ENCODE results near the gene NOPCHAP1. TPM values are rescaled to one million over a fixed set of nuclear protein-coding genes. Genes with fewer than 3 reads are reported as not detected.

Gene NOPCHAP1
- total RNA-seq, result 12.3 and 14.5 TPM in 2 replicates

GRCh38 chr12:104986022-104986941 is at the start of gene NOPCHAP1:
TSS of gene NOPCHAP1 (plus strand) at chr12:104986316. CDS start at chr12:104986353, 37 bp downstream.

GRCh38 chr12:104958001-104958804 is 27.9 kb upstream of the NOPCHAP1 start, which contains the start of gene SLC41A2:
TSS of gene SLC41A2 (minus strand) at chr12:104958290. CDS start at chr12:104928527, 29,763 bp downstream.

Other genes with a start within 250 kb of the NOPCHAP1 start
- gene SLC41A2, start 28.0 kb upstream of the NOPCHAP1 start, total RNA-seq, result 1.7 and 2.2 TPM in 2 replicates
- gene ALDH1L2, start 98.1 kb downstream of the NOPCHAP1 start, total RNA-seq, result 8.0 and 22.4 TPM in 2 replicates
- 19.0 and 25.5 TPM in 2 replicates for gene WASHC4, start 121.4 kb downstream of the NOPCHAP1 start, total RNA-seq
- gene APPL2, start 249.9 kb downstream of the NOPCHAP1 start, total RNA-seq, result 22.6 and 45.5 TPM in 2 replicates